ENCODE data around the gene PRXL2B.
A peak's percentile ranks its signal among the peaks of the same experiment; 100 is the strongest.
"Not testable (repeated sequence)": the region's sequence is repeated elsewhere in the genome, so short reads cannot be mapped to it uniquely, and the experiment has no call there.

PRXL2B gene

DNA sequence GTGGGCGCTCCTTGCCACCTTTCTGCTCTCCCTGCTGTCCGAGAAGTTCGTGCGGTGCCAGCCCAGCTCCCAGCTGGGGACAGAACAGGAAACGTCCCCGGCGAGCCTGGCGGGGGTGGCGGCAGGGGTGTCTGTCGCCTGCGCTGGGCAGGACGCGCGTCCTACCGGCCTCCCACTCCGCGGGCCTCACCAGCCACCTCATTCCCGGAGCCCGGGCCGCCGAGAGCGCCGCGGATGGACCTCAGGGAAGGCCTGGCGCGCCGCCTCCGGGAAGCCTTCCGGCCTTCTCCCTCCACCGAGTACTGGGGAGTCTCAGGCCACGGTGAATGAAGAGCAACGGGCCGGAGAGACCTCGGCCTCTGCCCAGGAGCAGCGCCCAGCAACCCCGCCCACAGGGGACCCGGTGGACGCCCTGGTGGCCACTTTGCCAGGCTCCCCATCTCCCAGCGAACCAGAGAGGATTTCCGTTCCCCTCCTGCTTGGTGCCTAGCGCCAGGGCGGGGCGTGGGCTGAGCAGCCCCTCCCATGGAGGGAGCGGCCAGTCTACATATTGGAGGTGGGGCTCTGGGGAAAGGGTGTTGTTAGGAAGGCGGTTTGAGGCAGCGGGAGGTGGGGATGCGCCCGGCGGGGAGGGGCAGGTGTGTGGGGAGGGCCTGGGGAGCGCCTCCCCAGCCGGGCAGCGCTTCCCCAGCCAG lies 39.9 kb upstream of the PRXL2B start:
- peak overlapping the region; percentile 59 for H3K4me3 ChIP-seq (ENCODE audit: low read length)
- TF ChIP-seq, protein P1, sequence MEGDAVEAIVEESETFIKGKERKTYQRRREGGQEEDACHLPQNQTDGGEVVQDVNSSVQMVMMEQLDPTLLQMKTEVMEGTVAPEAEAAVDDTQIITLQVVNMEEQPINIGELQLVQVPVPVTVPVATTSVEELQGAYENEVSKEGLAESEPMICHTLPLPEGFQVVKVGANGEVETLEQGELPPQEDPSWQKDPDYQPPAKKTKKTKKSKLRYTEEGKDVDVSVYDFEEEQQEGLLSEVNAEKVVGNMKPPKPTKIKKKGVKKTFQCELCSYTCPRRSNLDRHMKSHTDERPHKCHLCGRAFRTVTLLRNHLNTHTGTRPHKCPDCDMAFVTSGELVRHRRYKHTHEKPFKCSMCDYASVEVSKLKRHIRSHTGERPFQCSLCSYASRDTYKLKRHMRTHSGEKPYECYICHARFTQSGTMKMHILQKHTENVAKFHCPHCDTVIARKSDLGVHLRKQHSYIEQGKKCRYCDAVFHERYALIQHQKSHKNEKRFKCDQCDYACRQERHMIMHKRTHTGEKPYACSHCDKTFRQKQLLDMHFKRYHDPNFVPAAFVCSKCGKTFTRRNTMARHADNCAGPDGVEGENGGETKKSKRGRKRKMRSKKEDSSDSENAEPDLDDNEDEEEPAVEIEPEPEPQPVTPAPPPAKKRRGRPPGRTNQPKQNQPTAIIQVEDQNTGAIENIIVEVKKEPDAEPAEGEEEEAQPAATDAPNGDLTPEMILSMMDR (conservative IDR thresholded peaks at IDR 0.05; ENCODE audit: low read length), result peak; percentile 11; the same call in 1 of the 2 replicates
- peak; percentile 67 for DNase-seq (ENCODE audit: low read depth)

DNA sequence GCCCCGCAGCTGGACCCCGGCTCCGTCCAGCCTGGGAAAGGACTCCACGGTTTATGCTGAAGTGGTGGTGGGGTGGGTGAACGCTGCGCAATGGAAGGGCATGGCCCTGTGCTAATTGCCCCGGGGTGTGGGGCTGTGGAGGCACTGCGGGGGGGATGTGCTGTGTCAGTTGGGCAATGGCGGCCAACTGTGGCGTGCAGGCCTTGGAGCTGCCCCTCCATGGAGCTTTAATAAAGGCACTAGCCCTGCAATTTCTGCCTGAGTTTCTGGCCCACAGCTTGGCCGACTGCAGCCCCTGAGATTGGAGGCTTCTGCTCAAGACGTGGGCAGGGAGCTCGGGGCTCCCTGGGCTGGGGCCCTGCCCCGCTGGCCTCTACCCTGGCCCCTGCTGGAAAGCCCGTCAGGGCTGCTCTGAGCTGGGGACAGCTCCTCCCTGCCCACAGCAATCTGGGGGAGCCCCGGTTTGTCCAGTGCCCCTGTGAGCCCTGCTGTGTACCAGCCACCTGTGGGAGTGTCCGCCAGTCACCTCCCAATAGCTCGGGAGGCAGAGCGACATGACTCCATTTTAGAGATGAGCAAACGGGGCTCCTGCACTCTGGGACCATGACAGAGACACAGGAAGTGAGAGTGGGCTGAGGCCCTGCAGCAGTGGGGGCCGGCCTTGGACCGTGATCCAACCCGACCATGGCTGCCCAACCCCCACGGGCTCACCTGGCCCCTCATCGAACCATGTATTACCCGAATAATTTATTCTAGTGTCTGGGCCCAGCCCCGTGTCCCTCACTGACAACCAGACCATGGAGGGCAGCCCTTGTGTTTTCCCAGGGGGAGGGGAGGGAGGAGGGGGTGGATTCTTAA lies 39.1 kb upstream of the PRXL2B start:
- TF ChIP-seq, protein P1 (conservative IDR thresholded peaks at IDR 0.05; ENCODE audit: low read length), result no peak; the same call in 1 of the 2 replicates
- peak overlapping the region; percentile 22 for H3K4me3 ChIP-seq (ENCODE audit: low read length)
- DNase-seq (ENCODE audit: low read depth), result no peak

DNA sequence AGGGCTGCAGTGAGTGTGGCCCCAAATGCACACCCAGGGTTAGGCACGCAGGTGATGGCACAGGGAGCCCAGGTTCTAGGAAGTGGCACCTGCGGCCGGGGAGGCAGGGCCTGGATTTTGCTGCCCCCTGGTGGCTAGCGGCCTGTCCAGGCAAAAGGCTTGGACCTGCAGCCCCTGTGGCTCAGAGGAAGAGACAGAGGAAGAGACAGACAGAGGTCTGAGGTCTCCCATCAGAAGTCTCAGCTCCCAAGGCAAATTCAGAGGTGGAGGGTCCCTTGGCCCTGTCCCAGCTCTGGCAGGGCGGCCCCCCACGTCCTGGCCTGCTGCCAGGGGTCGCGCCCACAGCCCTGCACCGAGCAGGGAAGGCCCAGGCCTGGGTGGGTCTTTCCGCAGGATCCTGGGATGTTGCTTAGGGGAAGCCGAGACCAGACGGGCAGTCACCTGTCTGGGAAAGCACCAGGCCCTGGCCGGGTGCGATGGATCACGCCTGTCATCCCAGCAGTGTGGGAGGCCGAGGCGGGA lies 38.4 kb upstream of the PRXL2B start:
- DNase-seq (ENCODE audit: low read depth), result peak; percentile 61
- TF ChIP-seq, protein P1 (conservative IDR thresholded peaks at IDR 0.05; ENCODE audit: low read length), result peak; percentile 88
- H3K4me3 ChIP-seq (ENCODE audit: low read length), result no peak overlapping the region

GRCh38 chr1:2549367-2550029 lies 37.1 kb upstream of the PRXL2B start:
- H3K4me3 ChIP-seq (ENCODE audit: low read length); DNase-seq (ENCODE audit: low read depth): not testable (repeated sequence)

DNA sequence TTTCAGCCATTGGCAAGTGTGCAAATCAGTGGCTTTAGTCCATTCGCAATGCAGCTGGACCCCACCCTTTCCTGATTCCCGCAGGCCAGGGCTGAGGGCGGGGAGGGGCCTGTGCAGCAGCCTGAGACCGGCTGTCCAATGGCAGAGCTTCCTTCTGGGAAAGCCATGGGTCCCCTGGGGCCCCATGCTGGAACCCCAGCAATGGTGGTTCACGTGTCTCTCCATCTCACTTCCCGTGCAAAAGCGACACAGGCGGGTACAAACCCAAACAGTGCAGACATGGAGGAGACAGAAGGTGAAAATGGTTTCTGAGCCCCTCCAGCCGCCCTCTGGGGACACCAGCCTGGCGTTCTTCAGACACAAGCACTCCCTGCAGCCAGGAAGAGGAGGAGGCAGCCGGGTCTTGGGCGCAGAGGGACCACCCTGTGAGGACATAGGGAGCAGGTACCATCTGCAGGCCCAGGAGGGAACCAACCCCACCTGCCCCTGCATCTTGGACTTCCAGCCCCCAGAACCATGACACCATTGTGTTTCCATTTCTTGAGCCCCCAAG lies 36.2 kb upstream of the PRXL2B start:
- not testable (repeated sequence) for H3K4me3 ChIP-seq (ENCODE audit: low read length); DNase-seq (ENCODE audit: low read depth)

GRCh38 chr1:2551544-2551943 lies 35.0 kb upstream of the PRXL2B start:
- DNase-seq (ENCODE audit: low read depth), result not testable (repeated sequence)

GRCh38 chr1:2552189-2552588 lies 34.4 kb upstream of the PRXL2B start:
- H3K4me3 ChIP-seq (ENCODE audit: low read length), result no peak overlapping the region
- TF ChIP-seq, protein P1 (conservative IDR thresholded peaks at IDR 0.05; ENCODE audit: low read length), result no peak
- no peak for DNase-seq (ENCODE audit: low read depth)

More at GRCh38 chr1:2551544-2551943, 35.0 kb upstream of the PRXL2B start:
- H3K4me3 ChIP-seq (ENCODE audit: low read length), result not testable (repeated sequence)

DNA sequence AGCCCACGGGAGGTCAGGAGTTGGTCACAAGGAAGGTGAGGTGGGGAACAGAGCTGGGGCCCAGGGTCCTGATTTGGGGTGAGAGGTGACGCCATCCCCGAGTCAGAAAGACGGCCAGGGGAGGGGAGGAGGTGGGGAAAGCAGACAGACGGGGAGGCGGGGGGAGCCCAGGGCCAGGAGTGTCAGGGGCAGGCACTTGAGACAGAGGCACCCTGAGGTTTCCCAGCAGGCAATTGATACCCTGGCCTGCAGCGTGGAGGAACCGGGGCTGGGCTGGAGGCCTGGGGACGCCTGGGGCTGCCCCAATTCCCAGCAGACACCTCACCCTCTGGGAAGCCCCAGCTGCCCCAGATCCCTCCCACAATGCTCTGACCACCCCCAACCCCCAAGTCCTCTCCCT lies 33.5 kb upstream of the PRXL2B start:
- DNase-seq (ENCODE audit: low read depth); H3K4me3 ChIP-seq (ENCODE audit: low read length): not testable (repeated sequence)
